ENCODE measurements around the gene IL4R. TPM values are rescaled to one million over a fixed set of nuclear protein-coding genes. Genes with fewer than 3 reads are reported as not detected.
"Not testable (repeated sequence)": the region's sequence is repeated elsewhere in the genome, so short reads cannot be mapped to it uniquely, and the experiment has no call there.

Gene IL4R
- total RNA-seq, 1 experiment from 2014 or later = 99.0 TPM

GRCh38 chr16:27327586-27327915, 13.8 kb downstream of the IL4R start:
- peaks cover 61% of the 10 kb centered on the region for H3K36me3 Mint-ChIP-seq (ENCODE audit: insufficient read depth, unreplicated experiment)
- H3K4me1 Mint-ChIP-seq (ENCODE audit: low read depth, unreplicated experiment) = peaks cover 65% of the 10 kb centered on the region
- CTCF ChIA-PET = no interaction called here
- peak overlapping the region; percentile 94 for H3K27ac Mint-ChIP-seq (ENCODE audit: unreplicated experiment)
- no peaks in the 10 kb centered on the region for H3K27me3 Mint-ChIP-seq (ENCODE audit: unreplicated experiment)
- no peaks in the 10 kb centered on the region for H3K9me3 Mint-ChIP-seq (ENCODE audit: low read depth, unreplicated experiment)
- peak overlapping the region; percentile 61 for H3K4me3 Mint-ChIP-seq (ENCODE audit: low read depth, unreplicated experiment)
- TF ChIP-seq CTCF (IDR thresholded peaks at IDR 0.05; ENCODE audit: unreplicated experiment) = no peak
- intact Hi-C loops (cut with micrococcal nuclease; ENCODE audit: unreplicated experiment) = loop anchor here (1.0 kb wide), 1 partner anchor 12 kb away; no protein-coding TSS in a partner anchor
- no peak for DNase-seq
- BruUV-seq (replicated peaks) = no TSS peak

- CTCF ChIA-PET = no interaction called here
- peaks cover 65% of the 10 kb centered on the region for H3K36me3 Mint-ChIP-seq (ENCODE audit: insufficient read depth, unreplicated experiment)
- H3K4me3 Mint-ChIP-seq (ENCODE audit: low read depth, unreplicated experiment) = no peak overlapping the region
- no peak for DNase-seq
- no TSS peak for BruUV-seq (replicated peaks)
- TF ChIP-seq CTCF (IDR thresholded peaks at IDR 0.05; ENCODE audit: unreplicated experiment) = no peak
- no peaks in the 10 kb centered on the region for H3K9me3 Mint-ChIP-seq (ENCODE audit: low read depth, unreplicated experiment)
- H3K27ac Mint-ChIP-seq (ENCODE audit: unreplicated experiment) = peak overlapping the region; percentile 8
- intact Hi-C loops (cut with micrococcal nuclease; ENCODE audit: unreplicated experiment) = no loop called here
- H3K27me3 Mint-ChIP-seq (ENCODE audit: unreplicated experiment) = no peaks in the 10 kb centered on the region
- peaks cover 51% of the 10 kb centered on the region for H3K4me1 Mint-ChIP-seq (ENCODE audit: low read depth, unreplicated experiment)
Measured at GRCh38 chr16:27328937-27329336, 15.2 kb downstream of the IL4R start.

- Mint-ChIP-seq H3K27ac (ENCODE audit: unreplicated experiment) (peak overlapping the region; percentile 8), H3K4me1 (ENCODE audit: low read depth, unreplicated experiment) (peaks cover 45% of the 10 kb centered on the region), H3K36me3 (ENCODE audit: insufficient read depth, unreplicated experiment) (peaks cover 71% of the 10 kb centered on the region)
- CTCF ChIA-PET = interaction anchor here (0.6 kb wide), 1 partner anchor 11 kb away, joined by 3 read pairs; no protein-coding TSS in a partner anchor
- H3K27me3 Mint-ChIP-seq (ENCODE audit: unreplicated experiment); H3K9me3 Mint-ChIP-seq (ENCODE audit: low read depth, unreplicated experiment); H3K4me3 Mint-ChIP-seq (ENCODE audit: low read depth, unreplicated experiment); intact Hi-C loops (cut with micrococcal nuclease; ENCODE audit: unreplicated experiment); BruUV-seq (replicated peaks); DNase-seq: not testable (repeated sequence)
Measured at GRCh38 chr16:27329376-27330079, 15.8 kb downstream of the IL4R start.

GRCh38 chr16:27330542-27330941, 16.8 kb downstream of the IL4R start:
- intact Hi-C loops (cut with micrococcal nuclease; ENCODE audit: unreplicated experiment) = no loop called here
- no peaks in the 10 kb centered on the region for H3K9me3 Mint-ChIP-seq (ENCODE audit: low read depth, unreplicated experiment)
- BruUV-seq (replicated peaks) = no TSS peak
- CTCF ChIA-PET = interaction anchor here (0.7 kb wide), 1 partner anchor 14 kb away, joined by 3 read pairs; no protein-coding TSS in a partner anchor
- no peak for DNase-seq
- no peak overlapping the region for H3K4me3 Mint-ChIP-seq (ENCODE audit: low read depth, unreplicated experiment)
- no peak overlapping the region for H3K27ac Mint-ChIP-seq (ENCODE audit: unreplicated experiment)
- H3K4me1 Mint-ChIP-seq (ENCODE audit: low read depth, unreplicated experiment) = peaks cover 43% of the 10 kb centered on the region
- no peak for TF ChIP-seq CTCF (IDR thresholded peaks at IDR 0.05; ENCODE audit: unreplicated experiment)
- no peaks in the 10 kb centered on the region for H3K27me3 Mint-ChIP-seq (ENCODE audit: unreplicated experiment)
- H3K36me3 Mint-ChIP-seq (ENCODE audit: insufficient read depth, unreplicated experiment) = peaks cover 64% of the 10 kb centered on the region

GRCh38 chr16:27332105-27332504, 18.3 kb downstream of the IL4R start:
- H3K4me1 Mint-ChIP-seq (ENCODE audit: low read depth, unreplicated experiment) = peaks cover 35% of the 10 kb centered on the region
- no TSS peak for BruUV-seq (replicated peaks)
- H3K4me3 Mint-ChIP-seq (ENCODE audit: low read depth, unreplicated experiment) = no peak overlapping the region
- TF ChIP-seq CTCF (IDR thresholded peaks at IDR 0.05; ENCODE audit: unreplicated experiment) = no peak
- no peaks in the 10 kb centered on the region for H3K9me3 Mint-ChIP-seq (ENCODE audit: low read depth, unreplicated experiment)
- DNase-seq = no peak
- CTCF ChIA-PET = no interaction called here
- peaks cover 62% of the 10 kb centered on the region for H3K36me3 Mint-ChIP-seq (ENCODE audit: insufficient read depth, unreplicated experiment)
- no peaks in the 10 kb centered on the region for H3K27me3 Mint-ChIP-seq (ENCODE audit: unreplicated experiment)
- H3K27ac Mint-ChIP-seq (ENCODE audit: unreplicated experiment) = no peak overlapping the region
- intact Hi-C loops (cut with micrococcal nuclease; ENCODE audit: unreplicated experiment) = no loop called here
